ENCODE results near the gene BCL11A. TPM values are rescaled to one million over a fixed set of nuclear protein-coding genes. Genes with fewer than 3 reads are reported as not detected.
A peak's percentile ranks its signal among the peaks of the same experiment; 100 is the strongest.

BCL11A gene
- total RNA-seq, 1 experiment from 2014 or later = 4.7 TPM

GRCh38 chr2:60567096-60567495 lies 13.6 kb upstream of the BCL11A start:
- in situ Hi-C loops (cut with HindIII; ENCODE audit: low pct_unique_long_range_greater_than_20kb, low sequenced_read_pairs) = no loop called here
- DNase-seq (ENCODE audit: low read depth, low spot score) = no peak

DNA sequence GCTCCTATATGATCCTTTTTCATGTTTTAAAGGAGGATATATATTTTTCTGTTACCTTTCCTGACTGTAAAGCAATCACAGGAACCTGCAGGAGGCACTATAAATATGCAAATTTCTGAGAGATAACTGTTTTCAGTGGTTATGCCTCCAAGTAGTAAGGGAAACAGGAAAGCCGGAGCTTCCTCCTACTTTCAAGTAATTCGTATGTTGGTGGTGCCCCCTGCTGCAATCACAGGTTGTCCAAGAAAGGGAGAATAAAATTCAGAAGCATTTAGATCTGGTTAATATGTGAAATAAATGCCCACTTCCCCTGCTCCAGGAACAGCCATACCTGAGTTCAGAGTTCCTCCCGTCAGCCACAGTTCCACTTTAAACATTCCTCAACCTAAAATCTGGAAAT lies 12.0 kb upstream of the BCL11A start:
- in situ Hi-C loops (cut with HindIII; ENCODE audit: low pct_unique_long_range_greater_than_20kb, low sequenced_read_pairs) = no loop called here
- peak; percentile 66 for DNase-seq (ENCODE audit: low read depth, low spot score)

GRCh38 chr2:60560734-60561644 lies 7.5 kb upstream of the BCL11A start:
- peak; percentile 75 for DNase-seq (ENCODE audit: low read depth, low spot score)
- in situ Hi-C loops (cut with HindIII; ENCODE audit: low pct_unique_long_range_greater_than_20kb, low sequenced_read_pairs) = no loop called here

DNA sequence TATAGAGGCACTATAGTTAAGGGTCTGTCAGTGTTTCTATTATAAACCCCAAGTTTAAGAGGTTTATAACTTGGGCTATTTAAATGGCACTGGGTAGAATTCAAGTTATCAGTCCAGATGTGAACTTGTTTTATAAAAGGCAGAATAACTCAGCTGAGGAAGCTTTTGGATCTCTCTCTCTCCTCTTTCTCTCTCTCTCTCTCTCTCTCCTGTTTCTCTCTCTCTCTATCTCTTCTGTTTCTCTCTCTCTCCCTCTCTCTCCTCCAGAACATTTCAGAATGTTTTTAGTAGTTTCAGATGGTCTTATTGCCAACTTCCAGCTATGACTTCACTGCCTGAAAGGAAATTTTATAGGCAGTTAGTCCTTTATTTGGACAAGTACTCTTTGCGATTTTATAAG lies 6.4 kb upstream of the BCL11A start:
- in situ Hi-C loops (cut with HindIII; ENCODE audit: low pct_unique_long_range_greater_than_20kb, low sequenced_read_pairs) = no loop called here
- no peak for DNase-seq (ENCODE audit: low read depth, low spot score)

DNA sequence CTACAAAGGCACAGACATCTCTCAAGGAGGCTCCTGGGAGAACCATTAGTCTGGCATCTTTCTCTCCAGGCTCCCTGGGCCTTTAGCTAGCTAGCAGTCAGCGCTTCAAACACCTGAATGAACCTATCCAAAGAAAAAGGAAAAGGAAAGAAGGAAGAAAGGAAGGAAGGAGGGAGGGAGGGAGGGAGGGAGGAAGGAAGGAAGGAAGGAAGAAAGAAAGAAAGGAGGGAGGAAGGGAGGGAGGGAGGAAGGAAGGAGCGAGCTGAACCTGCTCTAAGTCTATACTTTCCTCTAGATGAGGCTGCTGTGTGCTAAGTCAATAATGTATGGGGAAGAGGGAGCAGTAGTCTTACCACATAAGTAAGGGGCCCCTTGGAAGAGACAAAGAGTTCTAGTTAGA lies 5.1 kb upstream of the BCL11A start:
- no peak for DNase-seq (ENCODE audit: low read depth, low spot score)
- in situ Hi-C loops (cut with HindIII; ENCODE audit: low pct_unique_long_range_greater_than_20kb, low sequenced_read_pairs) = no loop called here

DNA sequence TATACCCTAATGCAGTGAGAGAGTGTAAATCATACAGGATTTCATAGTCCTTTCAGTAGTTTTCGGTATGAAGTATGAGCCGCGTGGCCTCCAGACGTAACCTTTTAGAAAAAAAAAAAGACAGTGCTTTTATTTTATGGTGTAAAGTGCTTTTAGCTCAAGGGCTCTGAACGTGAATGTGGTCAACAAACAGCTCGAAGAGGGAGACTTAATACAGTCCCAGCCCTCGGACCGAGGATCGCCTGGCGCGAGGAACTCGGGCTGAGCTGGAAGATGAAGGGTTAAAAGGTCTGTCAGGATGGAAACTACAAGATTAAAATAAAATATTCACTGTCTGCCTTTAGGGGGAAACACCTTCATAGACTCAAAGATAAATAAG lies 4.0 kb upstream of the BCL11A start:
- DNase-seq (ENCODE audit: low read depth, low spot score) = no peak
- in situ Hi-C loops (cut with HindIII; ENCODE audit: low pct_unique_long_range_greater_than_20kb, low sequenced_read_pairs) = no loop called here

DNA sequence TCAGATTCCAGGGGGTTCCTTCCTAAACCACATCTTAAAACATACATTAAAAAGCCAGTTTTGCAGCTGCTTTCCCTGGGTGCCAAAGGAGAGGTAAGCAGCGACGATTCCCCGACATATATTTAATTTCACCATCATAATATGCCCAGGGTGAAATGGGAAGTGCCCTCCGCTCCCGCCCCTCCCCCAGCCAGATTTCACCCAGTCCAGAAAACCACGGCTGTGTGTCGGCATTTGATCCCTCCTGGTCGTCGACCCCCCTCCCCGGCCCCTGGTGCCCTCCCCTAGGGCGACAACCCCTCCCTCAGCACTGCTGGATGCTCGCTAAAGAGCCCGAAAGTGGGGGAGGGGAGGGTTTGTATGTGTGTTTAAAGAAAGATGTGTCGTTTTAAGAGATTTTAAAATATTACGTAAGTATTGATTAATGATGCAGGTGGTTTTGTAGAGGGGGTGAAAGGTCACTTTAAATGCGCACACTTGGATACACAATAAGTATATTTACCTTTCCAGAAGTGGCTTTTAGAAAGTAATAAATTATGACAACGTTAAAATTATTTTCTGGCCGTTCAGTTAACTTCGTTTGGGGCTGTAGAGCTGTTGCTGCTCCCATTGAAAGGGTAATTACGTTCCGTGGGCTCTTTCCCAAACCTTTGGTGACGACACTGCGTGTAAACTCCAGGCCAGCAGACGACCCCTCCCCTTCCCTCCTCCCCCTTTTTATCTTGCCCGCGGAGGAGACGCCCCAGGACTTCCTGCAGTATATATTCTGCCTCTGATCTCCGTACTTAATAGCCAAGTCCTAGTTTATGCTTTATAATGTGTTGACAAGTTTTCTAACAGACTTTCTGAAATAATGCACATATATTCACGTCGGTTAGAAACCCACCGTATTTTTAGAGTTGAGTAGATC lies 3.4 kb upstream of the BCL11A start:
- in situ Hi-C loops (cut with HindIII; ENCODE audit: low pct_unique_long_range_greater_than_20kb, low sequenced_read_pairs) = no loop called here
- no peak for DNase-seq (ENCODE audit: low read depth, low spot score)

- DNase-seq (ENCODE audit: low read depth, low spot score) = no peak
- in situ Hi-C loops (cut with HindIII; ENCODE audit: low pct_unique_long_range_greater_than_20kb, low sequenced_read_pairs) = no loop called here
Measured at GRCh38 chr2:60556175-60556574, 2.7 kb upstream of the BCL11A start.

GRCh38 chr2:60555783-60556139 lies 2.3 kb upstream of the BCL11A start:
- in situ Hi-C loops (cut with HindIII; ENCODE audit: low pct_unique_long_range_greater_than_20kb, low sequenced_read_pairs) = no loop called here

DNA sequence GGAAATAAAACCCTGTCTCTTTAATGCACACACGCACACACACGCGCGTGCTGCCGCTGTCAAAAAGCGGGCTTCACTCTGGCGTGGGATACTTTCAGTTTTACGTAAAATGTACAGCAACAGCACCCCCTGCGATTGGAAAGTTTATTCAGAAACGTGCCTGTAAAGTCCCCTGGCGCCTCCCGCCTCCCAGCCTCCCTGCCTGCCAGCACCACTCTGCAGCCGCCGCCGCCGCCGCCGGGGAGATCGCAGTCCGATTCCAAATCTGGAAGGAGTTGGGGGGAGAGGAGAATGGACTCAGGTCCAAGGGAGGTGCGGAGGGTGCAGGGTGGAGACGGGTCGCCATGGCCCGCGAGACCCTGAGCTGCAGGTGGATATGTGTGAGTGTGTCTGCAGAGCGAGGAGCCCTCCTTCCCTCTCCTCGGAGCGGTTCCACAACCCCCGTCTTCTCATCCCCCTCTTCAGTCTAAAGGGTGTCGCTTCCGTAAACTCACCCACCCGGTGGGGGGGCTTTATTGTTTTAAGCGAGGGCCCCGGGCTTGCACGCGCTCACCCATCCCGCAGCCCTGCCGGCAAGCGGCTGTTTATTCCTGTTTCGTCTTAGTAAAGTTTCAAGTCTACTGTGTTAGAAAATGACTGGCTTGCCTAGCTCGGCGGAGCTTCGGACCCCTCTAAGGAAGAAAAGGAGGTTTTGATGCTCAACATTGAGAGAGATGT lies 1.8 kb upstream of the BCL11A start:
- in situ Hi-C loops (cut with HindIII; ENCODE audit: low pct_unique_long_range_greater_than_20kb, low sequenced_read_pairs) = no loop called here
- DNase-seq (ENCODE audit: low read depth, low spot score) = peak; percentile 53

More at GRCh38 chr2:60555783-60556139, 2.3 kb upstream of the BCL11A start:
- no peak for DNase-seq (ENCODE audit: low read depth, low spot score)

GRCh38 chr2:60554646-60555065 lies 1.2 kb upstream of the BCL11A start:
- in situ Hi-C loops (cut with HindIII; ENCODE audit: low pct_unique_long_range_greater_than_20kb, low sequenced_read_pairs) = no loop called here
- no peak for DNase-seq (ENCODE audit: low read depth, low spot score)

GRCh38 chr2:60554074-60554645 lies 706 bp upstream of the BCL11A start:
- in situ Hi-C loops (cut with HindIII; ENCODE audit: low pct_unique_long_range_greater_than_20kb, low sequenced_read_pairs) = no loop called here
- no peak for DNase-seq (ENCODE audit: low read depth, low spot score)

DNA sequence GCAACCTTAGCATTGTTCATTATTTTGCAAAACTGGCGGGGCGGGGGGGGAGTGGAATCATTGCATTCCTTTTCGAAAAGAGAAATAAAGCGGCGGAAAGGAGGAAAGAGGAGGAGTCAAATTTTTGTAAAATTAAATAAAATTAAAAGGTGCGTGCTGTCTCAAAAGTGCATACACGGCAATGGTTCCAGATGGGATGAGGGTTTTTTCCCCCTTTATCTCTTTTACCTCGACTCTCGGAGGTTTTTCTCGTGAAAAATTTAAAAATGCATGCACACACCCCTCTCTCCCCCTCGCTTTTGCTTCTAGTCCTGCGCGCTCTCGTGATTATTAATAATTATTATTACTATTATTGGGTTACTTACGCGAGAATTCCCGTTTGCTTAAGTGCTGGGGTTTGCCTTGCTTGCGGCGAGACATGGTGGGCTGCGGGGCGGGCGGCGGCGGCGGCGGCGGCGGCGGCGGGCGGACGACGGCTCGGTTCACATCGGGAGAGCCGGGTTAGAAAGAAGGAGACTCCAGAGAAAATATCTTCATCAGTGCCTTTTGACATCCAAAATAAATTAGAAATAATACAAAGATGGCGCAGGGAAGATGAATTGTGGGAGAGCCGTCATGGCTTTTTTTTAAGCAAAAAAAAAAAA lies 481 bp downstream of the BCL11A start:
- in situ Hi-C loops (cut with HindIII; ENCODE audit: low pct_unique_long_range_greater_than_20kb, low sequenced_read_pairs) = no loop called here
- no peak for DNase-seq (ENCODE audit: low read depth, low spot score)

- in situ Hi-C loops (cut with HindIII; ENCODE audit: low pct_unique_long_range_greater_than_20kb, low sequenced_read_pairs) = no loop called here
- peak; percentile 38 for DNase-seq (ENCODE audit: low read depth, low spot score)
Measured at GRCh38 chr2:60552078-60552850, 1.2 kb downstream of the BCL11A start.

- in situ Hi-C loops (cut with HindIII; ENCODE audit: low pct_unique_long_range_greater_than_20kb, low sequenced_read_pairs) = no loop called here
- DNase-seq (ENCODE audit: low read depth, low spot score) = peak; percentile 48
Measured at GRCh38 chr2:60551240-60552077, 2.0 kb downstream of the BCL11A start.

DNA sequence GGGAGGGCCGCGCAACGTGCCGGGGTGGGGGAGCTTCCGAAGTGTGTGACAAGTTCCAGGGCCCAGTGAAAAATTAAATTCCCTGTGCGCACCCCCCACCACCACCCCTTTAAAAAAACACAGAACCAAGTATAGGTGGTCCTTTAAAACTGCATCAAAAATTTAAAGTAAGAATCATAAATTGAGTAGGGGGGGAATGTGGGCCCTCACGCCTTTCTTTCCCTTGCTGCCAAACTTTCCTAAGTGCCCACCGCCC lies 2.5 kb downstream of the BCL11A start:
- in situ Hi-C loops (cut with HindIII; ENCODE audit: low pct_unique_long_range_greater_than_20kb, low sequenced_read_pairs) = no loop called here
- no peak for DNase-seq (ENCODE audit: low read depth, low spot score)

Data from SK-MEL-5 (cell line).